Neural cell (in vitro differentiated cells): ENCODE results near the gene SRGAP3. TPM values are rescaled to one million over a fixed set of nuclear protein-coding genes. Genes with fewer than 3 reads are reported as not detected.

Experiments
- H2AFZ ChIP-seq: fragments of 200-600, 300-800 bp; sonication (generic), shearing (Covaris generic); 2 replicates; pipeline ENCODE4 v1.6.0; 2014; ENCODE audit warnings: low read depth, mild to moderate bottlenecking, antibody characterized with exemption, low read length, moderate library complexity
- H3F3A ChIP-seq: fragments of 200-600 bp; shearing (Covaris generic); 2 replicates; pipeline ENCODE4 v1.6.1; 2016; ENCODE audit warnings: mild to moderate bottlenecking, moderate library complexity, mixed read lengths, antibody characterized with exemption, low read length; ENCODE audit not compliant: insufficient read depth, poor library complexity, severe bottlenecking
- H3K27ac ChIP-seq: fragments of 200-600, 300-800 bp; sonication (generic), shearing (Covaris generic); 2 replicates; pipeline ENCODE4 v1.5.1; 2014; ENCODE audit warnings: mild to moderate bottlenecking, low read length, moderate library complexity
- H3K27me3 ChIP-seq: fragments of 300-800, 200-600 bp; sonication (generic), shearing (Covaris generic); 2 replicates; pipeline ENCODE4 v1.6.0; 2014; ENCODE audit warnings: mild to moderate bottlenecking, low read depth, low read length, moderate library complexity; ENCODE audit not compliant: insufficient read depth
- H3K36me3 ChIP-seq: fragments of 300-800, 200-600 bp; sonication (generic), shearing (Covaris generic); 2 replicates; pipeline ENCODE4 v1.5.1; 2014; ENCODE audit warnings: mild to moderate bottlenecking, antibody characterized with exemption, low read length, moderate library complexity; ENCODE audit not compliant: insufficient read depth
- H3K4me2 ChIP-seq: fragments of 300-800, 200-600 bp; sonication (generic), shearing (Covaris generic); 2 replicates; pipeline ENCODE4 v1.6.0; 2014; ENCODE audit warnings: mild to moderate bottlenecking, low read length
- H3K4me3 ChIP-seq: fragments of 300-800, 200-600 bp; sonication (generic), shearing (Covaris generic); 2 replicates; pipeline ENCODE4 v1.5.1; 2014; ENCODE audit warnings: mild to moderate bottlenecking, low read length, moderate library complexity
- H3K79me2 ChIP-seq: fragments of 200-600 bp; shearing (Covaris generic); replicated peaks from 2 replicates; pipeline ENCODE4 v1.6.0; 2014; ENCODE audit warnings: mild to moderate bottlenecking, low read length, moderate library complexity; ENCODE audit not compliant: insufficient read depth
- H3K9ac ChIP-seq: fragments of 300-800, 200-600 bp; sonication (generic), shearing (Covaris generic); 2 replicates; pipeline ENCODE4 v1.6.1; 2016; ENCODE audit warnings: mild to moderate bottlenecking, low read length, mixed read lengths
- H3K9me2 ChIP-seq: fragments of 200-600 bp; shearing (Covaris generic); 2 replicates; pipeline ENCODE4 v1.6.1; 2016; ENCODE audit warnings: mild to moderate bottlenecking, low read length, mixed read lengths; ENCODE audit not compliant: insufficient read depth
- H3K9me3 ChIP-seq: fragments of 200-600, 300-800 bp; sonication (generic), shearing (Covaris generic); 2 replicates; pipeline ENCODE4 v1.6.1; 2016; ENCODE audit warnings: mild to moderate bottlenecking, mixed run types, low read length, moderate library complexity, mixed read lengths
- H4K20me1 ChIP-seq: fragments of 200-600 bp; shearing (Covaris generic); 2 replicates; pipeline ENCODE4 v1.6.1; 2016; ENCODE audit warnings: mild to moderate bottlenecking, mixed run types; ENCODE audit not compliant: insufficient read depth
- CTCF ChIP-seq: fragments of 450-650 bp; IDR thresholded peaks from 2 replicates; pipeline ENCODE4 v1.5.1; 2014; ENCODE audit warnings: antibody characterized with exemption, mild to moderate bottlenecking, moderate library complexity; ENCODE audit not compliant: poor library complexity, severe bottlenecking
- EP300 ChIP-seq: fragments of 450-650 bp; conservative IDR thresholded peaks from 2 replicates; pipeline ENCODE4 v1.6.1; 2014; ENCODE audit warnings: antibody characterized with exemption, mild to moderate bottlenecking, moderate library complexity; ENCODE audit not compliant: poor library complexity, severe bottlenecking
- EZH2 ChIP-seq: fragments of 200-600, 300-800 bp; shearing (Covaris generic), sonication (generic); IDR thresholded peaks from 2 replicates; pipeline ENCODE4 v1.6.1; 2014; ENCODE audit warnings: antibody characterized with exemption, low read length, borderline replicate concordance, mild to moderate bottlenecking; ENCODE audit not compliant: insufficient read depth, poor library complexity, severe bottlenecking
- MXI1 ChIP-seq: fragments of 450-650 bp; conservative IDR thresholded peaks from 2 replicates; pipeline ENCODE4 v1.6.1; 2014; ENCODE audit warnings: antibody characterized with exemption, mild to moderate bottlenecking; ENCODE audit not compliant: poor library complexity, severe bottlenecking
- POLR2AphosphoS5 ChIP-seq: IDR thresholded peaks from 2 replicates; pipeline ENCODE4 v1.6.1; 2012
- RAD21 ChIP-seq: fragments of 450-650 bp; conservative IDR thresholded peaks from 2 replicates; pipeline ENCODE4 v1.6.1; 2014; ENCODE audit warnings: antibody characterized with exemption, mild to moderate bottlenecking, moderate library complexity
- REST ChIP-seq: IDR thresholded peaks from 2 replicates; pipeline ENCODE4 v1.6.1; 2012; ENCODE audit warnings: borderline replicate concordance
- SMC3 ChIP-seq: fragments of 450-650 bp; conservative IDR thresholded peaks from 2 replicates; pipeline ENCODE4 v1.6.1; 2014; ENCODE audit warnings: antibody characterized with exemption, mild to moderate bottlenecking, moderate library complexity; ENCODE audit not compliant: poor library complexity
- TAF1 ChIP-seq: IDR thresholded peaks from 2 replicates; pipeline ENCODE4 v1.6.1; 2012; ENCODE audit warnings: low read depth
- polyA plus RNA-seq: library from polyadenylated mRNA; depleted of rRNA; stranded (reverse); fragments of >200 nt; gene quantifications from 2 replicates; pipeline ENCODE4 v1.2.3, GENCODE V29; 2014

The SRGAP3 gene
- polyA plus RNA-seq, 1 donor from 2014 or later, result 31.5 TPM

GRCh38 chr3:9239680-9240079 is 9.8 kb downstream of the SRGAP3 start:
- no peaks in the 10 kb centered on the region for H3K36me3 ChIP-seq
- no peak overlapping the region for H2AFZ ChIP-seq
- no peak overlapping the region for H3K9ac ChIP-seq
- H3K9me2 ChIP-seq, result no peaks in the 10 kb centered on the region
- H3K9me3 ChIP-seq, result no peaks in the 10 kb centered on the region
- peaks cover 9% of the 10 kb centered on the region for H4K20me1 ChIP-seq
- H3K27ac ChIP-seq, result no peak overlapping the region
- no peaks in the 10 kb centered on the region for H3F3A ChIP-seq
- H3K79me2 ChIP-seq, result peaks cover 82% of the 10 kb centered on the region
- TF ChIP-seq MXI1, result no peak
- no peak for TF ChIP-seq EZH2
- TF ChIP-seq EP300, result no peak
- TF ChIP-seq TAF1, result no peak
- TF ChIP-seq POLR2AphosphoS5, result no peak
- no peak for TF ChIP-seq SMC3
- TF ChIP-seq RAD21, result no peak
- no peak for TF ChIP-seq REST
- TF ChIP-seq CTCF, result no peak
- no peak overlapping the region for H3K4me3 ChIP-seq
- no peaks in the 10 kb centered on the region for H3K27me3 ChIP-seq
- H3K4me2 ChIP-seq, result no peak overlapping the region

- Histone ChIP-seq H3K27ac (no peak overlapping the region), H3K9me3 (no peaks in the 10 kb centered on the region), H3K4me3 (no peak overlapping the region), H2AFZ (no peak overlapping the region), H3K9me2 (no peaks in the 10 kb centered on the region), H3K36me3 (no peaks in the 10 kb centered on the region), H3K4me2 (no peak overlapping the region), H3K79me2 (peaks cover 82% of the 10 kb centered on the region), H4K20me1 (peaks cover 4% of the 10 kb centered on the region), H3F3A (no peaks in the 10 kb centered on the region), H3K9ac (no peak overlapping the region), H3K27me3 (no peaks in the 10 kb centered on the region)
- no peak for TF ChIP-seq EP300
- no peak for TF ChIP-seq RAD21
- TF ChIP-seq TAF1, result no peak
- TF ChIP-seq MXI1, result no peak
- no peak for TF ChIP-seq SMC3
- TF ChIP-seq CTCF, result no peak
- TF ChIP-seq POLR2AphosphoS5, result no peak
- no peak for TF ChIP-seq REST
- TF ChIP-seq EZH2, result no peak
These were observed 10.6 kb downstream of the SRGAP3 start for GRCh38 chr3:9238721-9239295.
